GM12874 (cell line): ENCODE measurements around the gene SLC6A18.

ENCODE experiments used
- TF ChIP-seq, protein P1 (sequence below): IDR thresholded peaks from 2 replicates; pipeline ENCODE4 v1.5.1; 2011; ENCODE audit warnings: low read depth, mild to moderate bottlenecking, control low read depth, low read length, moderate library complexity; ENCODE audit not compliant: insufficient read depth

SLC6A18 gene

GRCh38 chr5:1202026-1202797 is 23.0 kb upstream of the SLC6A18 start:
- TF ChIP-seq, protein P1, sequence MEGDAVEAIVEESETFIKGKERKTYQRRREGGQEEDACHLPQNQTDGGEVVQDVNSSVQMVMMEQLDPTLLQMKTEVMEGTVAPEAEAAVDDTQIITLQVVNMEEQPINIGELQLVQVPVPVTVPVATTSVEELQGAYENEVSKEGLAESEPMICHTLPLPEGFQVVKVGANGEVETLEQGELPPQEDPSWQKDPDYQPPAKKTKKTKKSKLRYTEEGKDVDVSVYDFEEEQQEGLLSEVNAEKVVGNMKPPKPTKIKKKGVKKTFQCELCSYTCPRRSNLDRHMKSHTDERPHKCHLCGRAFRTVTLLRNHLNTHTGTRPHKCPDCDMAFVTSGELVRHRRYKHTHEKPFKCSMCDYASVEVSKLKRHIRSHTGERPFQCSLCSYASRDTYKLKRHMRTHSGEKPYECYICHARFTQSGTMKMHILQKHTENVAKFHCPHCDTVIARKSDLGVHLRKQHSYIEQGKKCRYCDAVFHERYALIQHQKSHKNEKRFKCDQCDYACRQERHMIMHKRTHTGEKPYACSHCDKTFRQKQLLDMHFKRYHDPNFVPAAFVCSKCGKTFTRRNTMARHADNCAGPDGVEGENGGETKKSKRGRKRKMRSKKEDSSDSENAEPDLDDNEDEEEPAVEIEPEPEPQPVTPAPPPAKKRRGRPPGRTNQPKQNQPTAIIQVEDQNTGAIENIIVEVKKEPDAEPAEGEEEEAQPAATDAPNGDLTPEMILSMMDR: no peak

DNA sequence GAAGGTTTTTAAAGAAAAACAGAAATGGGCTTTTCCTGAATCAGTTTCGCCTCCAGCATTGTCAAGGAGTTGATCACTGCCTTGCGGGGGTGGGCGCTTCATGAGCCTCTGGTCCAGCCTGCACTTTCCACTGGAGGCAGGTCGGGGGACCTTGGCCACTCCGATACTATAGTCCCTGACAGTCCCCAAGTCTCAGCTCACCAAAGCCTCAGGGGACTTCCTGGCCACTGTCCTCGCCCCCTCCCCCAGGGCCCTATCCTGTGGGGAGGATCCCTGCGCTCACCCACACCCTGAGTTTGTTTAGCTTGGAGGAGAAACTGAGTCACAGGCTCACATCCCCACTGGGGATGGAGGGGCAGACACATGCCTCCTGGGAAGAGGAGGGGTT is 22.4 kb upstream of the SLC6A18 start:
- TF ChIP-seq, protein P1: no peak

GRCh38 chr5:1203311-1203967 is 21.7 kb upstream of the SLC6A18 start:
- TF ChIP-seq, protein P1: no peak

GRCh38 chr5:1203968-1204692 is 21.1 kb upstream of the SLC6A18 start:
- TF ChIP-seq, protein P1: no peak

DNA sequence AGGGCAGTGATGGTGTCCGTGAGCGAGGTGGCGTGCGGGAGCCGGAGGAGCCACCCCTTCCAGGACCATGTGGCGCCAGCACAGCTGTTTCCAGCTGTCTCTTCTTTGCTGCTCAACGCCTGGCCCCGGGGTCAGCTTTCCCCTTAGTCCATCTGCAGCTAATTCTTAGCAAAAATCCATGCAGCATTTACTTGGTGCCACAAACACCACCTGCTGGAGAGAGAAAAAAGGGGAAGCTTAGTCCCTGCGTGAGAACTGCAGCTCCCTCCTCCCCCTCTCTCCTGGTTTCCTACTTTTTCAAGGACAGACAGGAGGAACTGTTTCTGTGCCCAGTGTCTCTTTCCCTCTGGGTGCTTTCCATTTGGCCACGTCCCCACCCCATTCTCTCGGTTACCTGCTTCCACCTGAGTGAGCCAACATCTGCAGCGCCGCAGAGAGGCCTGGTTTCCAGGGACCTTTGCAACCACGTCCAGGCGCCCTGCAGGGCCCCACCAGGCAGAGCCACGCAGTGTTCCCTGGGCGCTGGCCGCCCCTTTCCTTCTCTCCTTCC is 20.4 kb upstream of the SLC6A18 start:
- TF ChIP-seq, protein P1: no peak

DNA sequence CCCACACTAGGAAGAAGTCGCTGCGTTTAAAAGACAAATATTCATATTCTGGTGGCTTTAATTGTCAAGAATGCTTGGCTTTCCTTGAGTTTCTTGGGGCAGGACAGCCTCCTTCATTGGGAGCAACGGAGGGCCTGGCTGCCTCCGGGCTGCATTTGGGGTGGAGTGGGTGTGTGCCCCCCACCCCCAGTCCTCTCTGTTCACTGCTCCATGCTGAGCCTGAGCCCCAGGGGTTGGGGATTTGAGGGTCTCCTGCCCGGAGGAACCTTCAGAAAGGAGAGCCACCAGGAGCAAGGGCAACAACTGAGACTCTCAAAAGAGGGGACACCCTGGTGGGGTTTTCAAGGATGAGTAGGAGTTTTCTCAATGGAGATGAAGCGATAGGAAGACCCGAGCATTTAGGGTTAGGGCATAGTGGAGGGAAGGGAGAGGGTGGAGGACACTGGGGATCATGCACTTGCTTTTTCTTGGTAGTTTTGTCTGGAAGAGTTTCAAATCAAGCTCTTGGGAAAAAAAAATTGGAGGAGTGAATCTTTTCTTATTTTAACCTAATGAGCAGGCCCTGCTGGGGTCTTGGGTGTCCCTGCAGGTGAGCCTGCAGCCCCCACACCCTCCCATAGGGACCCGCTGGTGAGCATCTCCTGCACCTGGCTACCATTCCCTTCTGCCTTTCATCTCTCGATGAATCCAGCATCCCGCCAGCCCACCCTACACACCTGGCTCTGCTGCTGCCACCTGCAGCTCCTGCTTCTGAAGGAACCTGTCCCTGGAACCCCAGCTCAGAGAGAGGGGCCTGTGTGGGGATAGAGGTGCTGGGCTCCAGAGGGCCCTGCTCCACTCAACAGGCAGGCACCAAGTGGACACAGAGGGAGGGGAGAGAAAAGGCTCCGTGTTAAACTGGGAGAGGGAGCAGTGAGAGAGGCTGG is 19.7 kb upstream of the SLC6A18 start:
- TF ChIP-seq, protein P1: no peak
